HL-60/S4 (cell line): ENCODE data around the gene F2RL2.
"Not testable (repeated sequence)": the region's sequence is repeated elsewhere in the genome, so short reads cannot be mapped to it uniquely, and the experiment has no call there.

Source experiments
- in situ Hi-C: fragments of 300-500 bp; cut with MboI; formaldehyde crosslinking; loops from 2 replicates; pipeline ENCODE4 v1.14.3; 2022; ENCODE audit warnings: low sequenced_read_pairs

F2RL2 gene

GRCh38 chr5:76622076-76622475, 1.1 kb downstream of the F2RL2 start:
- in situ Hi-C loops: no loop called here

- in situ Hi-C loops: no loop called here
Measured at GRCh38 chr5:76620166-76620565, 3.0 kb downstream of the F2RL2 start.

DNA sequence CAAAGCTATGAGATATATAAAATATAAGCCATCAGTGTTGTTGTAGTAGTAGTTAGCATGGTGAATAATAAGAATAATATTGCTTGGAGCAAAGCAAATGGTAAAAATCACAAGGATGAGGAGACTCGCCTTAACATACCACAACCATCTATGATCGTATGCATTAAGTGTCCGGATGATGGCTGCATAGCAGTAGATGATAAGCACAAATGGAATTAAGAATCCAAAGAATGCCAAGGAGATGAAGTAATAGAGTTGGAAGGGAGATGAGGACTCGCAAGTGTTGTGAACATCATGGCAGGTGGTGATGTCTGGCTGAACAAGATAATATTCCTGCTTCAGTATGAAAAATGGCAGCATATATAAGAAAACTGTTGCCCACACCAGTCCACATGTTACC, 5.5 kb downstream of the F2RL2 start:
- in situ Hi-C loops: no loop called here

- in situ Hi-C loops: no loop called here
Measured at GRCh38 chr5:76617229-76617628, 6.0 kb downstream of the F2RL2 start.

GRCh38 chr5:76616206-76616605, 7.0 kb downstream of the F2RL2 start:
- in situ Hi-C loops: no loop called here

DNA sequence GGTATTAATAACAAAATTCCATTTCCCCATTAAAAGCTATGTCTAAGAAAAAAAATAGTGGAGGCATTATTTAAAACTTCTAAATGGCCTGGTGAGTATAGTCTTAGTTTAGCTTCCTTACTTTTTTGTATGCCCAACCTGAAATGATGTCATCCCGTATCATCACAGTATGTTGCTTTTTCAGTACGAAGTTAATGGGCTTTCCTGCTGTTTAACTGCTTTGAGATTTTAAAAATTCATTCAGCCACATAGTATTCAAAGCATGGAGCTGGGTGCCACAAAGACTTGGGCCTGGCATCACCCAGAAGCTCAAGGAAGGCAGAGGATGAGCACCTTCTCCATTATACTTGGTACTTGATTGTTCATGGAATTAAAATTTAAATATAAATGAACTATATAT, 7.4 kb downstream of the F2RL2 start:
- in situ Hi-C loops: no loop called here

DNA sequence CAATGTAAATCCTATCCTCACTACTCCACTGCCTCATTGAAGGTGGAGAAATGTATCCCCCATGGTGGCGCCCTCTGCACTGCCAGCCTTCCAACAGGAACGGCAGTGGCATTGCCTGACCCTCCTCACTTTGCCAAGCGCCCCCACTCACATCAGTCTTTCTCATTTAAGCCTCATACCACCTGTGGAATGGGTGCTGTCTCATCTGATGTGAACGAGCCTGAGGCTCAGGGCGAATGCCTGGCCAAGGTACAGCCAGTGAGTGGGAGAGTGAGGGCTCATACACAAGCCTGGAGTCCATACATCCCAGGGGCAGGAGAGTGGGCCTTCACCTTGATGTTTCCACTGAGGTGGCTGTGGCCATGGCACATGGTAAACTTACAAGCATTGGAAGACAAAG, 10.3 kb downstream of the F2RL2 start:
- in situ Hi-C loops: no loop called here

DNA sequence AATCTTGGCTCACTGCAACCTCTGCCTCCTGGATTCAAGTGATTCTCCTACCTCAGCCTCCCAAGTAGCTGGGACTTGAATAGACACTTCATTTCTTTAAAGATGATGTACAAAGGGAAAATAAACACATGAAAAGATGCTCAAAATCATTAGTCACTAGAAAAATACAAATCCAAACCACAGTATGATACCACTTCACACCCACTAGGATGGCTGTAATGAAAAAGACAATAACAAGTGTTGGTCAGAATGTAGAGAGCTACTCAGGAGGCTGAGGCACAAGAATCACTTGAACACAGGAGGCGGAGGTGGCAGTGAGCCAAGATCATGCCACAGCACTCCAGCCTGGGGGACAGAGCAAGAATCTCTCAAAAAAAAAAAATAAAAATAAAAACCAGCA, 13.0 kb downstream of the F2RL2 start:
- in situ Hi-C loops: no loop called here

GRCh38 chr5:76608833-76609232, 14.4 kb downstream of the F2RL2 start:
- in situ Hi-C loops: no loop called here

GRCh38 chr5:76607353-76607871, 15.8 kb downstream of the F2RL2 start:
- in situ Hi-C loops: no loop called here

DNA sequence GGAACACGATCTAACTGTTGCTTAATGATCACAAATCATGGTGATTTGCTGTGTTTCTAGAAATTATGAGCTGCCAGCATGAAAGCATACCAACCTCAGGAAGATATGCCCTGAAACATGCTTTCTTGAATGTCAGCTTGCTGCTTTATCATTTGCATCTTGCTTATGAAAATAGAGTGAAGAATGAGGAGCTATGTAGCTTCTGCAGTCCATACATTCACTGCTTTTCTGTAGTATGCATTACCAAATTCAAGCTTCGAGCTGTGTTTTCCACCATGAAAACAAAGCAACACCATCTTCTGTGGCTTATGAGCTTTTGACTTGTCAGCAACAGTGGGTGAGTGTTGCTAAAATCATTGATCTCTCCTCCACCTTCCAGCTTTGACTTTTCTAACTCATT, 16.5 kb downstream of the F2RL2 start:
- in situ Hi-C loops: no loop called here

GRCh38 chr5:76604838-76605237, 18.4 kb downstream of the F2RL2 start:
- in situ Hi-C loops: no loop called here

GRCh38 chr5:76603991-76604390, 19.2 kb downstream of the F2RL2 start:
- in situ Hi-C loops: not testable (repeated sequence)

DNA sequence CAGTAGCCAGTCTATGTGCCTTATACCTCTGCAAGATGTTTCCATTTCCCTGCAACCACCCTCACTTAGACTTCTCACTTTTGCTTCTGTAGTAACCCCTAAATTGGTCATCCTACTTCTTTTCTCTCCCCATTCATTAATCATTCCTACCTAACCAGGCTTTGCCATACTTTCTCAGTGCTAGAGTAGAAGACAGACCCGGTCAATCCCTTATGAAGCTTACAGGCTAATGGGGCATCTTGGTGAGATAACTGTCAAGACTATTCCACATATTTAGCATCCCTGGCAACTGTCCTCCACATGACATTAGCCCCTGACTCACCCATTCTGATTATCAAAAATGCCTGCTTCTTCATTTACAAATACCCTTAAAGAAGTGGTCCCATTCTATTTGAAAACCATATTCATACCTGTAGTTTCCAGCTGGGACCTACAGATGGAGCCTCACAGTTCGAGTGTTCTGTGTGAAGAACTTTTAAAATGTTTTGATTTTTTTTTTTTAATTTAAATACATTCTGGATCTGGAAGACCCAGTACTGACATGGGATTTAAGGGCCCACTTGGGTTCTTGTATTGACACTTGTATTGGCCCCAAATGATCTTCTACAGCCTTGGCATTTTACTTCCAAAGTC, 21.0 kb downstream of the F2RL2 start:
- in situ Hi-C loops: no loop called here

DNA sequence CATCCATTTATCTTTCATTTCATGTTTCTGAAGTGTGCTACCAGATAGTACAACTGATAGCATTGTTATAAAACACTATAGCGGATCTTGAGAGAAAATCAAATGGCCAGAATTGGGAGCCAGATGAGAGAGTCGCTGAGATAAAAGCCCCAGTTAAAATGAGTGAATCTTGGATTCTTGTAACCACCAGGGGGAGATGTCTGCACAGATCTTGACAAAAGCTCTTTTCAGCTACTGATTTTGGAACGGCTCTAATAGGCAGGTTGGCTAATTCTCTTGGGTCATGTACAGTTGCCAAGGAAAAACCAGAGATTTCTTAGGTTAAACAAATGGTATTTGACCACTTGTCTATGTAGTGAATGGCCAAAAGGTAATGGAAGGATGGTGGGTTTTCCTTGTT, 21.7 kb downstream of the F2RL2 start:
- in situ Hi-C loops: no loop called here

DNA sequence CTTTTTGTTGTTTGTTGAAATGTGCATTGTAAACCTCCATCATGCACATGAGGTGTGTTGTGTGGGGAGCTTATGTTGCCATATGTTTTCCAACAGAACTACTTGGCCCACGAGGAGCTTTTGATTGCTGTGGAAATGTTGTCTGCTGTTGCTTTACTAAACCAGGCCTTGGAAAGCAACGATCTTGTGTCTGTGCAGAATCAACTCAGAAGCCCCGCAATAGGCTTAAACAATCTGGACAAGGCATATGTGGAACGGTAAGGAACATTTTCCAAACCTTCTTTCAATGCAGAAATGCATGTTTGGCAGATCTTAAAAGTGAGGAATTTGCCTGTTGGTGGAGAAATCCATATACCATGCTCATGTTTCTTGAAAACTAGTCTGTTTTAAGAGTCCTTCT, 22.5 kb downstream of the F2RL2 start:
- in situ Hi-C loops: no loop called here

DNA sequence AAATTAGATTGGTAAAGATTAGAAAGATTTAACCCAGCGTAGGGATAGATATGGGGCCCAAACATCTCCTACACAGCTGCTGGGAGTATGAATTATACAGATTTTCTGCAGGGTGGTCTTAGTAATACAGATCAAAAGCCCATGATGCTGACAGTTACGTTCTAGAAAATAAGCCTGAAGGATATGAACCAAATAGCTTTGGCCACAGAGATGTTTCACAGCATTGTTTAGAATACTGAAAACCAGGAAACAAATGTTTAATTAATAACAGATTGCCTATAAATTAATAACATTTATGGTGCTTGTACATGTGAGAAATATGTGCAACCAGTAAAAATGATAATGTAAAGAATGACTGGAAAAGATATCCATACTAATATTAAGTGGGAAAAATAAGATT, 24.7 kb downstream of the F2RL2 start:
- in situ Hi-C loops: no loop called here

GRCh38 chr5:76595755-76596481, 27.3 kb downstream of the F2RL2 start:
- in situ Hi-C loops: no loop called here

- in situ Hi-C loops: no loop called here
Measured at GRCh38 chr5:76594107-76594506, 29.1 kb downstream of the F2RL2 start.

GRCh38 chr5:76592692-76593091, 30.5 kb downstream of the F2RL2 start:
- in situ Hi-C loops: no loop called here

DNA sequence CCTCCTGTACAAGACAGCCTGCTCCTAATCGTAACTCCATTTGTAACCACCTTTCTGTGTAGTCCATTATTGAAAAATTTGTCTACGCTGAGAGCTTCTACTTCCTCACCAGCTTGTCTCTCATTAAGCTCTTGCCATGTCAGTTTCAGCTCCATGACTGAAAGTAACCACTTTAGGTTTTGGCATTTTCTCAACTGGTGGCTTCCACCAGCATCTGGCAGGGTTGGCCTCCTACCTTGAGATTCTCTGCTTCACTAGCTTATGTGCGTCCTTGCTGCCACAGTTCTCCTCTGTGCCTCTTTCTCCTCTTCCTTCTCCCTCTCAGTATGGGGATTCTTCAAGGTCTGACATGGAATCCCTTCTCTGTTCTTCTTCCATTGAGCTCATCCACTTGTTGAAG, 31.8 kb downstream of the F2RL2 start:
- in situ Hi-C loops: no loop called here

GRCh38 chr5:76590027-76590426, 33.2 kb downstream of the F2RL2 start:
- in situ Hi-C loops: no loop called here

- in situ Hi-C loops: no loop called here
Measured at GRCh38 chr5:76586531-76586930, 36.7 kb downstream of the F2RL2 start.
